Trophoblast cell (in vitro differentiated cells and primary cell): Measurements from ENCODE around the gene ITGA11.

Source experiments
- DNase-seq, 2 donors: peaks; one replicate each; pipeline ENCODE4 v3.0.0-alpha.2; 2016
- H2AFZ ChIP-seq: 2 replicates; pipeline ENCODE4 v1.6.1; 2013; ENCODE audit warnings: low read length, moderate library complexity, mild to moderate bottlenecking; ENCODE audit not compliant: insufficient read depth, poor library complexity
- H2AK5ac ChIP-seq: 2 replicates; pipeline ENCODE4 v1.6.1; 2013; ENCODE audit warnings: mild to moderate bottlenecking, low read length
- H2BK120ac ChIP-seq: 2 replicates; pipeline ENCODE4 v1.6.1; 2013; ENCODE audit warnings: low read length, mild to moderate bottlenecking, moderate library complexity; ENCODE audit not compliant: insufficient read depth, poor library complexity
- H2BK12ac ChIP-seq: 2 replicates; pipeline ENCODE4 v1.6.1; 2013; ENCODE audit warnings: mild to moderate bottlenecking, low read length, moderate library complexity
- H2BK5ac ChIP-seq: 2 replicates; pipeline ENCODE4 v1.6.1; 2013; ENCODE audit warnings: low read length, low read depth, moderate library complexity, mild to moderate bottlenecking; ENCODE audit not compliant: poor library complexity
- H3K14ac ChIP-seq: 2 replicates; pipeline ENCODE4 v1.6.1; 2013; ENCODE audit warnings: mild to moderate bottlenecking, low read length
- H3K18ac ChIP-seq: 2 replicates; pipeline ENCODE4 v1.6.1; 2013; ENCODE audit warnings: mild to moderate bottlenecking, low read length
- H3K23ac ChIP-seq: 2 replicates; pipeline ENCODE4 v1.6.1; 2013; ENCODE audit warnings: low read length
- H3K27ac ChIP-seq: 2 replicates; pipeline ENCODE4 v1.5.1; 2013; ENCODE audit warnings: low read depth, mild to moderate bottlenecking, inconsistent platforms, low read length, moderate library complexity
- H3K27me3 ChIP-seq: 2 replicates; pipeline ENCODE4 v1.6.1; 2013; ENCODE audit warnings: inconsistent platforms, mild to moderate bottlenecking, low read length, moderate library complexity; ENCODE audit not compliant: insufficient read depth
- H3K36me3 ChIP-seq, 2 experiments: 1 replicate in 1 of 2; 2 replicates in 1 of 2; pipeline ENCODE4 v1.6.1; 2013; ENCODE audit warnings: low read length in 2 of 2, mild to moderate bottlenecking in 2 of 2, moderate library complexity in 1 of 2; ENCODE audit not compliant: insufficient read depth in 2 of 2, control insufficient read depth in 1 of 2
- H3K4ac ChIP-seq: 2 replicates; pipeline ENCODE4 v1.6.1; 2013; ENCODE audit warnings: low read depth, mild to moderate bottlenecking, low read length, moderate library complexity
- H3K4me1 ChIP-seq, 2 experiments: 1 replicate in 1 of 2; 2 replicates in 1 of 2; pipeline ENCODE4 v1.6.1; 2013; ENCODE audit warnings: low read length in 2 of 2, mild to moderate bottlenecking in 2 of 2, moderate library complexity in 1 of 2; ENCODE audit not compliant: insufficient read depth in 2 of 2, control insufficient read depth in 1 of 2
- H3K4me2 ChIP-seq: 2 replicates; pipeline ENCODE4 v1.6.1; 2013; ENCODE audit warnings: inconsistent platforms, mild to moderate bottlenecking, low read length, moderate library complexity
- H3K4me3 ChIP-seq: 2 replicates; pipeline ENCODE4 v1.5.1; 2013; ENCODE audit warnings: mild to moderate bottlenecking, low read depth, low read length, inconsistent platforms
- H3K79me1 ChIP-seq: one replicate; pipeline ENCODE4 v1.6.1; 2013; ENCODE audit warnings: low read length
- H3K79me2 ChIP-seq: 2 replicates; pipeline ENCODE4 v1.6.1; 2013; ENCODE audit warnings: low read length, mild to moderate bottlenecking; ENCODE audit not compliant: control insufficient read depth, insufficient read depth, poor library complexity
- H3K9ac ChIP-seq: 2 replicates; pipeline ENCODE4 v1.6.1; 2013; ENCODE audit warnings: mild to moderate bottlenecking, low read length
- H3K9me3 ChIP-seq: 2 replicates; pipeline ENCODE4 v1.6.1; 2013; ENCODE audit warnings: low read depth, mild to moderate bottlenecking, control low read depth, inconsistent platforms, low read length; ENCODE audit not compliant: insufficient read depth
- H4K12ac ChIP-seq: 2 replicates; pipeline ENCODE4 v1.6.1; 2013; ENCODE audit warnings: low read depth, mild to moderate bottlenecking, low read length, moderate library complexity
- H4K8ac ChIP-seq: 2 replicates; pipeline ENCODE4 v1.6.1; 2013; ENCODE audit warnings: low read depth, mild to moderate bottlenecking, low read length, moderate library complexity
- H4K91ac ChIP-seq: one replicate; pipeline ENCODE4 v1.6.1; 2013; ENCODE audit warnings: low read depth, mild to moderate bottlenecking, low read length, moderate library complexity
- WGBS: extraction: QIAGEN DNeasy Blood & Tissue Kit; methylation state at CpG from one replicate; pipeline ENCODE4 v1.1.7; 2013; ENCODE audit warnings: missing lambda C conversion rate; ENCODE audit not compliant: insufficient read length, insufficient coverage; ENCODE audit errors: extremely low coverage; 5-methylcytosine and 5-hydroxymethylcytosine counted together

The ITGA11 gene

DNA sequence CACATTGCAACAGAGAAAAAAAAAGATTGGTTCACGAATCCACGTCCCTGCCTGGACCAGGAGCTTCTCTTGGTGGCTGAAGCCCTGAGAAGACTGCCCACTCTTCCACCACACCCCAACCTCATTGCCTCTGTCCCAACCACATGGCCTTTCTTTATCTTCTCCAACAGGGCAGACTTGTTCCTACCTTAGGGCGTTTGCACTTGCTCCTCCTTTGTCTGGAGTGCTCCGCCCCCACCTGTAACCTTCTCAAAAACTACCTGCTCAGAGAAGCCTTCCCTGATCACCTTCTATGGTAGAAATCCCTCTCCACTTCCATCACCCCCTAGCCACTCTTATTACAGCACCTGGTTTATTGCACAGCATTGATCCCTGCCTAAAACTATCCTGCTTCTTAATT lies 64.7 kb downstream of the ITGA11 start:
- H2AK5ac ChIP-seq: no peak overlapping the region
- no peak overlapping the region for H2BK5ac ChIP-seq
- H4K8ac ChIP-seq: no peak overlapping the region
- H3K27me3 ChIP-seq: no peaks in the 10 kb centered on the region
- H3K9ac ChIP-seq: no peak overlapping the region
- H4K12ac ChIP-seq: no peak overlapping the region
- peaks cover 3 to 9% of the 10 kb centered on the region in 2 experiments for H3K4me1 ChIP-seq
- no peak overlapping the region for H2BK120ac ChIP-seq
- no peaks in the 10 kb centered on the region for H3K79me1 ChIP-seq
- no peaks in the 10 kb centered on the region for H3K36me3 ChIP-seq
- no peak for DNase-seq
- H4K91ac ChIP-seq: no peak overlapping the region
- no peak overlapping the region for H3K4me3 ChIP-seq
- no CpG with 5 or more reads among the region's 4 CpGs for WGBS
- H3K18ac ChIP-seq: no peak overlapping the region
- H2AFZ ChIP-seq: no peak overlapping the region
- no peak overlapping the region for H3K27ac ChIP-seq
- no peaks in the 10 kb centered on the region for H3K79me2 ChIP-seq
- no peaks in the 10 kb centered on the region for H3K9me3 ChIP-seq
- H3K14ac ChIP-seq: no peak overlapping the region
- H3K23ac ChIP-seq: no peak overlapping the region
- no peak overlapping the region for H3K4me2 ChIP-seq
- H2BK12ac ChIP-seq: no peak overlapping the region
- H3K4ac ChIP-seq: no peak overlapping the region

DNA sequence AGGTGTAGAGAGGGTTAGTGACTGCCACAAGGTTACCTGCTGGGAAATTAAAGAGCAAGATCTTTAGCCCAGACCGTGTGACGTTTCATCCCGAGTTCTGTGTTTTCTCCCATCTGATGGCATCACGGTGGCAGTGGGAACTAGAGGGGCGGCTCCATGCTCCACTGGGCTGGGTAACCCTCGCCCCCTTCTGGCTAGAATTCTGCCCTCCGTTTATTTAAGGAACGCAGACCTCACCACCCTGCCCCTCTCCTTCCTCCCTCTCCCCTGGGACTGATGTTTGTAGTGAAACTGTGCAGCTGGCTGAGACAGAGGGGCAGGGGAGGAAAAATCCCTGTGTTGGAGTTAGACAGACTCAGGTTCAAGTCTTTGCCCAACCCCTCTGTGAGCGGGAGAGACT lies 65.6 kb downstream of the ITGA11 start:
- H2BK12ac ChIP-seq: no peak overlapping the region
- H4K8ac ChIP-seq: no peak overlapping the region
- H3K18ac ChIP-seq: no peak overlapping the region
- no peaks in the 10 kb centered on the region for H3K27me3 ChIP-seq
- H3K79me2 ChIP-seq: no peaks in the 10 kb centered on the region
- H3K9ac ChIP-seq: no peak overlapping the region
- H4K12ac ChIP-seq: no peak overlapping the region
- no peak overlapping the region for H3K4me2 ChIP-seq
- no peak overlapping the region for H3K4me3 ChIP-seq
- H3K14ac ChIP-seq: no peak overlapping the region
- H3K27ac ChIP-seq: no peak overlapping the region
- no peak overlapping the region for H2BK5ac ChIP-seq
- no peak overlapping the region for H2BK120ac ChIP-seq
- H3K36me3 ChIP-seq: no peaks in the 10 kb centered on the region
- WGBS: no CpG with 5 or more reads among the region's 9 CpGs
- H2AFZ ChIP-seq: no peak overlapping the region
- no peak overlapping the region for H2AK5ac ChIP-seq
- no peak for DNase-seq
- H3K79me1 ChIP-seq: no peaks in the 10 kb centered on the region
- no peak overlapping the region for H4K91ac ChIP-seq
- H3K23ac ChIP-seq: no peak overlapping the region
- no peak overlapping the region for H3K4ac ChIP-seq
- no peaks in the 10 kb centered on the region for H3K9me3 ChIP-seq
- peaks cover 3 to 9% of the 10 kb centered on the region in 2 experiments for H3K4me1 ChIP-seq

DNA sequence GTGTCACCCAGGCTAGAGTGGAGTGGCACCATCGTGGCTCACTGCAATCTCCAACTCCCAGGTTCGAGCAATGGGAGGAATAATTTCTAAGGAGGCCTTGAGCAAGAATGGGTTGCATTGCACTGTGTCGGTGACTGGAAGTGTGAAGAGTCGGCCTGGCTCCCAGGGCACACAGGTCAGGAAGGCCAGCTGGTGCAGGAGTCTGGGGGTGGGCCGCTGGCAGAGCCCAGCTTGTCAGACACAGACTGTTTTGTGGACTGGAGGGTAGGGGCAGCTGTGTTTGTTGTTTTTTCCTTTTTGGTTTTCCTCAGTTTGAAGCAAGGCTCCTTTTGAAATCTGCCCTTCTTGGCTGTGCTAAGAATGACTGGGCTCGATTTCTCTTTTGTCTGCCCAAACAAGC lies 66.2 kb downstream of the ITGA11 start:
- WGBS: no CpG with 5 or more reads among the region's 6 CpGs
- Histone ChIP-seq H3K9me3 (no peaks in the 10 kb centered on the region), H3K4me1 (peaks cover 3 to 9% of the 10 kb centered on the region in 2 experiments), H3K4me2 (no peak overlapping the region), H2AFZ (no peak overlapping the region), H3K27me3 (no peaks in the 10 kb centered on the region), H3K23ac (no peak overlapping the region), H3K79me1 (no peaks in the 10 kb centered on the region), H2BK12ac (no peak overlapping the region), H3K14ac (no peak overlapping the region), H4K12ac (no peak overlapping the region), H2BK120ac (no peak overlapping the region), H4K8ac (no peak overlapping the region), H3K9ac (no peak overlapping the region), H3K27ac (no peak overlapping the region), H3K36me3 (no peaks in the 10 kb centered on the region), H3K4ac (no peak overlapping the region), H4K91ac (no peak overlapping the region), H3K79me2 (no peaks in the 10 kb centered on the region), H3K18ac (no peak overlapping the region), H2AK5ac (no peak overlapping the region), H3K4me3 (no peak overlapping the region), H2BK5ac (no peak overlapping the region)
- no peak for DNase-seq

DNA sequence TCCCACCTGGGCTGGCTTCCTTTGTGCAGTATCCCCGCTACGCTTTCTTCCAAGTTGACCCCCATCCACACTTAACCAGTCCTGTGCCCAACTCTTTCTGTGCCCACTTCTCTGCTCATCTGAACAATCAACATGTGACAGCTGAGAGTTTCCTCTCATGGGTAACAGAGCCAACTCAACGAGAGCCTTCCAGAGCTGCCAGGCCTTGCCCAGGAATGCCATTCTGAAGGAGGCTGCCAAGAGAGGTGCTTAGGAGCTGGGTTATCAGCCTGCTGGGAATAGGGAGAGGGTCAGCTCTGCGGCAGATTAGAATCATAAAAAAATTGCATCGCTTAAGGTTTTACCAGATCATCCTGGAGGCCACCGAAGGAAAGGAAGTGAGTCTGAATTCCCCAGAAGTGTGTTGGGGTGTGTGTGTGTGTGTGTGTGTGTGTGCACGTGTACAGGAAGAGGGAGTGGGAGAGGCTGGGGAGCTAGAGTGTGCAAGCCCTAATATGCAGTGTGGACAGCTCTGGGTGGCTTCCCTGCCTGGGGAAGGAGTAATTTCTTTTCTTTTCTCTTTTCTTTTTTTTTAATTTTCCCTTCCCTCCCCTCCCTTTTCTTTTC lies 66.7 kb downstream of the ITGA11 start:
- no peaks in the 10 kb centered on the region for H3K36me3 ChIP-seq
- H3K18ac ChIP-seq: no peak overlapping the region
- H3K9me3 ChIP-seq: no peaks in the 10 kb centered on the region
- no peak overlapping the region for H2AFZ ChIP-seq
- H3K4ac ChIP-seq: no peak overlapping the region
- H3K4me2 ChIP-seq: no peak overlapping the region
- no peak overlapping the region for H3K23ac ChIP-seq
- no peak overlapping the region for H3K14ac ChIP-seq
- no peak overlapping the region for H2AK5ac ChIP-seq
- H3K79me1 ChIP-seq: no peaks in the 10 kb centered on the region
- H4K8ac ChIP-seq: no peak overlapping the region
- no peak overlapping the region for H2BK120ac ChIP-seq
- H3K4me1 ChIP-seq: peaks cover 5 to 9% of the 10 kb centered on the region in 2 experiments
- H3K27ac ChIP-seq: no peak overlapping the region
- no peak overlapping the region for H3K9ac ChIP-seq
- H4K91ac ChIP-seq: no peak overlapping the region
- no peaks in the 10 kb centered on the region for H3K79me2 ChIP-seq
- H4K12ac ChIP-seq: no peak overlapping the region
- no CpG with 5 or more reads among the region's 7 CpGs for WGBS
- no peak for DNase-seq
- no peak overlapping the region for H2BK5ac ChIP-seq
- H3K27me3 ChIP-seq: no peaks in the 10 kb centered on the region
- H3K4me3 ChIP-seq: no peak overlapping the region
- H2BK12ac ChIP-seq: no peak overlapping the region
